GM23338 (cell line): Measurements from ENCODE around the gene ZNF568.

ENCODE experiments used
- CTCF ChIP-seq, 2 experiments: fragments of 200-600 bp in 1 of 2; sonication (generic) in 1 of 2; conservative IDR thresholded peaks; 2 replicates each; pipeline versions ENCODE4 v1.5.1 to v1.6.1; 2016 to 2017; ENCODE audit warnings: antibody characterized with exemption in 2 of 2, low read depth in 2 of 2, mild to moderate bottlenecking in 2 of 2, moderate library complexity in 1 of 2
- POLR2AphosphoS5 ChIP-seq: IDR thresholded peaks from 2 replicates; pipeline ENCODE4 v1.6.1; 2016; ENCODE audit warnings: antibody characterized with exemption, low read depth

- TF ChIP-seq CTCF (conservative IDR thresholded peaks at IDR 0.05; ENCODE audit: low read depth in 2 of 2), result no peak
- no peak for TF ChIP-seq POLR2AphosphoS5
Measured at GRCh38 chr19:36963280-36963679, 47.1 kb downstream of the ZNF568 start.
